ENCODE results near the gene KLF15.
"Not testable (repeated sequence)": the region's sequence is repeated elsewhere in the genome, so short reads cannot be mapped to it uniquely, and the experiment has no call there.

Gene KLF15

DNA sequence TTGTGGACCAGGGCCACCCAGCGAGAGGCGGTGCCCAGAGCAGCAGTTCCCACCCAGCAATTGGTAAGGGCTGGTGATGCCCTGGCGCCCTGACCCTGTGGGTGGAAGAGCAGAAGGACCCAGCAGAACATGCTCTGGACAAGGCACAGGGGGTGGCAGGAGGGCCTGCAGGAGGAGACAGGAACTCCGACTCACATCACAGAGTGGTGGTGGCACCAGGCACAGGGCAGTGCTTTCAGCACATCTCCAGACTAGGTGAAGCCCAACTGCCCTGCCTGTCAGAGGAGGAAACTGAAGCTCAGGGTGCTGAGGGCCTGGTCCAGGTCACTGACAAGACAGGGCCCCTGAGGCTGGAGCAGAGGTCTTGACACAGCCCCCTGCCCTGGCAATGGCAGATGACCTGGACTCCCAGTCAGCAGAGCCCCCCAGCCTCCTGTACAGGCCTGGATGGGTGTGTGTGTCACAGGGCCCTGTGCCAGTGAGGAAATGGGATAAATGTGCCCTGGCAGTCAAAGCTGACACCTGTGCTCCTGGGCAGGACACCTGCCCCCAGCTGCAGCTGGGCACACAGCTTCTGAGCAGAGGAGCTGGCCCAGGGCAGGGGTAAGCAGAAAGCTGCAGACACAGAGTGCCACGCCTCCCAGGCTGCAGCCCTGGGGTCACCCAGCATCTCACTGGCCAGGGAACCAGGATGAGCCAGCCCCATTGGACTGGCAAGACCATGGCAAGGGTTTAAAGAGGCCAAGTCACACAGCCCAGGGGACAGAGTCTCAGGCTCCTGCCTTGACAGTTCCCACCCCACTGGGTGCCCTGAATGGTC, 11.4 kb downstream of the KLF15 start:
- no peak for DNase-seq

DNA sequence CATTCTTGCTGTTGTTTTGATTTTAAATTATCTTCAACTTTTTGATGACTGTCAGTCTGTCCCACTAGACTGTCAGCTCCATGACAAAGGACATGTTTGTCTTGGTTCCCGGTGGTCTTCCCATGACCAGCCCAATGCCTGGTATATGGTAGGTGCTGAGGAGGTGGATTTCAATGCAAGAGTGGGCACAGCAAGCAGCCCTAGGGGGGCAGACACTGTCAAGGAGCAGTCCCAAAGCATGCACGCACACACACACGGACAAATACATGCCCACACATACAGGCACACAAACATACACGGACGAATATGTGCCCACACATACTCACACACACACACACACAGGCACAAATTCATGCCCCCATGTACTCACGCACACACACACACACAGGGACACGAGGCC, 12.0 kb downstream of the KLF15 start:
- DNase-seq = no peak

DNA sequence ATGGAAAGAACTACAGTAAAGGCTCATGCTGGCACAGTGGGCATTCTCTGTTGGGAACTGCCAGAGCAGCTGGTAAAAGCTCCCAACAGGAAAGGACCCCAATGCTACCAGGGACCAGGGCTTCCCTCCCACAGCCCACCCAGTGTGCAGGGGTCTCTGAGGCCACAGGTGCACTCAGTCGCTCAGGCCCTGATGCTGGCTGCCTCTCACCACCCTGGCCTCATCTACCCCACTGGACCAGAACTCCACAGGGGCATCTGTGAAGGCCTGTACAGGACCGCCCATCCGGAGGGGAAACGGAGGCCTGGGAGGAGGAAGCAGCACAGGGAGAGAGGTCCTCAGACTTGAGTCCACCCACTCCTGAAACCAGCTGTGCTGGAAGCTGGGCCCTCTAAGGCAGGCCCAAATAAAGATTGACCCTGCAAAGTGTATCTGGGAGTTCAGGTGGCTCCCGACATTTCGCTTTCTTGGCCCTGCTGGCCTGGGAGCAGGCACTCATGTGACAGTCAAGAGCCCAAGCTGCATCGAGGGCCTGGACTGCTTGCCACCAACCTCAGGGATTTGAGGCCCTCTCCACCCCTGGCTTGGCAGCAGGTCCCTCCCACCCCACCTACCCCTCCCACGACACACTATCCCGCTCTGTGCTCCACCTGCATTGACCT, 12.7 kb downstream of the KLF15 start:
- DNase-seq = no peak

DNA sequence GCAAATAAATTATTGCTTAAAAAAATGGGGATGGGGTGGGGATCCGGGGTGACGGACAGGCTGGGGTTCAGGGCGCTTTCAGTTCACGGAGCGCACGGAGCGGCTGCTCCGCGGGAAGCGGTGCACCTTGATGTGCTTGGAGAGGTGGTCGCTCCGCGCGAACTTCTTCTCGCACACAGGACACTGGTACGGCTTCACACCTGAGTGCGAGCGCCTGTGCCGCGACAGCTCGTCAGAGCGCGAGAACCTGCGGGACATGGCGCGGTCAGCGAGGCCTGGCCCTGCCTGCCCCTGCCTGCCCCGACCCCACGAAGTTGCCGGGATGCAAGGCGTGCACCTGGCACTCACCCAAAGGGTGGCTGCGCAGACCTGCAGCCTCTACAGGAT, 13.6 kb downstream of the KLF15 start:
- DNase-seq = no peak

DNA sequence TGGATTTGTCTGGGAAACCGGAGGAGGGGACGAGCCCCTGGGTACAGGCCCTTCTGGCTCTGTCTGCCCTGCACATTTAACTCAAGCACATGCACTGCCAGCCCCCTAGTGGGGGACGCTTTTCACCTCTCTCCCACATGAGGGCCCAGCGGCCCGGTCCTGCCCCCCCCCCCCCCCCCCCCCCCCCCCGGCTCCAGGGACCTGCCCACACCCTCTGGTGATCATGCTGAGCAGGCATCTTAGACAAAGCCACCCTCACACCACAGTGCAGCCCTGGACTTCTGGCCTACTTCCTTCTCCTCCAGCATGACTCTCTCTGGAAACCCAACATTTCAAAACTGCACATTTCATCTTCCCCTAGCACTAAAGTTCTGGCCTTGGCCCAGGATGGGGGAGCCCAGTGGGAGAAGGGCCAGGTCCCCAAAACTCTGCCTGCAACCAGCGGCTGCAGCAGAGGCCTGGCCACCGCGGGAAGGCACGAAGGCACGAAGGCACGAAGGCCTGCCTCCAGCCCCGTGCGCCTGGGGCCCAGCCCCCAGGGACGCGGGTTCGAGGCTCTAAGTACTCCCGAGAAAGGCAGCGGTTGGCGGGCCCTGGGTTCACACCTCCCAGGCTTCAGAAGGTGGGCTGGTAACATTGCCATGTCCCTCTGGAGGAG, 14.1 kb downstream of the KLF15 start:
- no peak for DNase-seq

DNA sequence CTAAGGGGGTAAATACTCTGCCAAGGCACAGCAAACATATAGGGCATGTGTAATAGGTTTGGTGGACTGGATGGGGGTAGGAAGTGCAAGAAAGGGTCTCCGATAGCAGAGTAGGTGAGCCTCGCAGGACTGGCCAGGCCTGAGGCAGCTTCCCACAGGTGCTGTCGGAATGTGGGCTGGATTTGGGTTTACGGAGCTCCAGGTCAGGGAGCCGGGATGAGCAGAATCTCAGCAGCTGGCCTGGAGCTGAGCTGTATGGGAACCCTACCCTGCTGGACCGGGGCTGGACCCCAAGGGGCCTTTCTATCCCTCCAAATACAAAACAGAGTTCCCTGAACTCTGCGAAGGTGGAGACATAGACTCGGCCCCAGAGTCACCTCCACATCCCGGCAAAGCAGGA, 15.0 kb downstream of the KLF15 start:
- no peak for DNase-seq

DNA sequence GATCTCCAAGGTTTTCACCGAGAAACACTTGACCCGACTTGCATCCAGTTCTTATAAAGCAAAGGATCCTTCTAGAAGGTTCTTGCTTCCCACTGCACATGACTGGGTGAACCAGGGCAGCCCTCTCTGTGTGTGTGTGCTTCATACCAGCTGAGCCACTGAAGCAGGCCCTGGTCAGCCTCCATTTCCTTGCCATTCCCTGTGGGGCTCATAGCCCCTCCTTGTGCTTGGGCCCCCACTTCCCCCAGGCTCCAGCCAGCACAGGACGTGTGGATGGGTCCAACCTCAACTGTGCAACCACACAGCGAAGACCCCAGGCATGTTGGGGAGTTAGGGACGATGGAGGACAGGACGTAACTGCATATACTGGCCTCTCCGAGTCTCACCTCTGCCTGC, 15.5 kb downstream of the KLF15 start:
- no peak for DNase-seq

DNA sequence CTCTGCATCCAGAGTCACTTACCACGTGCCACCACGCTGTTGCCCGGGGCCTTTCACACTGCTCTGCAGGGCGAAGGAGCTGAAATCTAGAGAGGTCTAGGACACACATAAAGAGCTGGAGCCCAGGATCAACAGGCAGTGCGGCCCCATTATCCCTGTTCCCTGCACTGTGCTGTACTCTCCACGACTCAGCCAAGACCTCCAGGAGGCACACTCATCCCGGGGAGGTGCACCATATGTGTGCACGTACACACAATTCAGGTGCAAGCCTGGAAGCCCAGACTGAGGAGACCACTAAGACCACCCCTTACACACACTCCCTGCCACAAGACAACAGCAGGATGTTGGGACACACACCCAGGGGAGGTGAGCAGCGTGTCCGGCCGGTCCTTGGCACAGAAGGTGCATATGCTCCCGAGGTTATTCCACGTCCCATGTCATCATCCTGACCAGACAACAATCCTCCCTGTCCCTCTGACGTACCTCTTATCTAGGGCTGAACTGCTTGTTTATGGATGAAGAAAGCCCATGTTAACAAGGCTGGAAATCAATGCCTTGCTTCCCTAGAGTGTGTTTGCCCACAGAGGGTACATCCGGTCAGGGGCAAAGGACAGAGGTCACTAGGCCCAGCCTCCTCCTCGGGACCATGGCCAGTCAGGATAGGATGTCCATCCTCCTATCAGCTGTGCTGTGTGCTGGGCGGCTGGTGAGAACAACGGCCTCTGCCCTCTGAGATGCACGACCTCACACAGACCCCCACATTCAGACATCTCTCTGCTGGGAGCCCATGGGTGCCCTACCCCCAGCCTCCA, 16.1 kb downstream of the KLF15 start:
- no peak for DNase-seq

DNA sequence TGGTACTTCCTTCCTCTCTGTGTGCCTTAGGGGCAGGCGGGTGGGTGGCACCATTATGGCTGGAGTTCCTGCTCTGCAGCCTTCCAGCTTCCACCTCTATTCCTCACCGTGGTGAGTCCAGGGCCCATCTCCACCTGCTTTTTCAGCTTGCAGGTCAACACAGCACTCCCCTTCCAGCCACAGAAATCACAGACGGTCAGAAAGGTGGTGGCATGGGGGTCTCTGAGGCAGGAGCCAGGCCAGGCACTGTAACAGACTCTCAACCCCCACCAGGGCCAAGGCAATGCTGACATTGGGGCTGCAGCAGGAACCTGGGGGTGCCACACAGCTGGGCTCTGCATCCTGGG, 16.6 kb downstream of the KLF15 start:
- no peak for DNase-seq

DNA sequence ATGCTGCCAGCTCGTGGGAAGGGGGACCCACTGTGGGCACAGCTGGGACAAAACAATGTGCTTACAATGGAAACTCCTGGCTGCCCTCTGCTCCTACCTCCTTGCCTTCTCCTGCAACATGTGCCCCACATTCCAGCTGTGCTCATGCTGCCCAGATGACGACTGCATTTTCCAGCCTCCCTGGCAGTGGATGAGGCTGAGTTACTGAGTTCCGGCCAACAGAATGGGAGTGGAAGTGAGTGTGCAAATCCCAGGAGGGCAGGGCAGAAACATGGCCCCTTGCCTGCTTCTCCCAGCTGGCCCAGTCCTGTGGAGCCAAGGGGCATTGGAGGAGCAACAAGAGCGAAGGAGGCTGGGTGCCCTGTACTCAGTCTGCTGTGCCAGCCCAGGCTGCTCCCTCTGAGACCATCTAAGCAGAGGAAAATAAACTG, 17.1 kb downstream of the KLF15 start:
- no peak for DNase-seq

DNA sequence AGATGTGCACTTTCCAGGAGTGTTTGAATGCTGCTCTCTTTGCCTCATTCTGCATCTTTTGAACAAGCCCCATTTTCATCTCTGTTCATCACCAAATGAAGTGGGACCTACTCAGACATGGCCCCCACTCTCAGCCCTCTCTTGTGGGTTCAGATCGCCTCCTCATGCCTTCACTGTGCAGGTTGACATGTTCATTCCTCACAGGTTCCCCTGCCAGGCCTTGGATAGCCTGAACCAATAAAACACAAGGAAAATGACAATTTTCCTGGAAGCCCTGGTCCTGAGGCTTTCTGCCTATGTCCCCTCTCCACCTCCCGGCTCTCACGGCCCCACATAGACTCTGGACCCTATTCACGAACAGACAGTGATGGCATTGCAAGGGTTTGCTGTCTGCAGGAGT, 17.7 kb downstream of the KLF15 start:
- DNase-seq = no peak

DNA sequence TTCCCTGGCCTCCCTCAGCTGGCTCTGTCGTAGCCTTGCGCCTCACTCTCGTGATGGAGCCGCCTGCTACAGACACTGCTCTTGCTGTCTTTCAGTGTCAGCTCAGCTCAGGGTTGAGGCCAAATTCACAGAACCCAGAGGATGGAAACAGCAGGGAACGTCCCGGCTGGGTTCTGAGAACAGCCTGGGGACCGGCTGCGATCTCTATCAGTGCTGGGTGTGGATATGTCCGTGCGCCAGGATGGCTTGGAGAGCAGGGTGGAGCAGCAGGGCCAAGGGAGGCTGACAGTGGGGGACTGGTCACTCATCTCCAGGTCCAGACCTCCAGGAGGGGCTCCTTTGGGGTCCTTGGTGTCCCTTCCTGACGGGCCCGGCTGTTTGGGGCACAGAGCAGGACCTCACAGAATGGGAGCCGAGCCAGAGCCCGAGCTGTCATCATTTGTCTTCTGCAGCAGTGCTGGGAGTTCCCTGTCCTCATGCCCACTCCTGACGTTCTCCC, 18.4 kb downstream of the KLF15 start:
- no peak for DNase-seq

DNA sequence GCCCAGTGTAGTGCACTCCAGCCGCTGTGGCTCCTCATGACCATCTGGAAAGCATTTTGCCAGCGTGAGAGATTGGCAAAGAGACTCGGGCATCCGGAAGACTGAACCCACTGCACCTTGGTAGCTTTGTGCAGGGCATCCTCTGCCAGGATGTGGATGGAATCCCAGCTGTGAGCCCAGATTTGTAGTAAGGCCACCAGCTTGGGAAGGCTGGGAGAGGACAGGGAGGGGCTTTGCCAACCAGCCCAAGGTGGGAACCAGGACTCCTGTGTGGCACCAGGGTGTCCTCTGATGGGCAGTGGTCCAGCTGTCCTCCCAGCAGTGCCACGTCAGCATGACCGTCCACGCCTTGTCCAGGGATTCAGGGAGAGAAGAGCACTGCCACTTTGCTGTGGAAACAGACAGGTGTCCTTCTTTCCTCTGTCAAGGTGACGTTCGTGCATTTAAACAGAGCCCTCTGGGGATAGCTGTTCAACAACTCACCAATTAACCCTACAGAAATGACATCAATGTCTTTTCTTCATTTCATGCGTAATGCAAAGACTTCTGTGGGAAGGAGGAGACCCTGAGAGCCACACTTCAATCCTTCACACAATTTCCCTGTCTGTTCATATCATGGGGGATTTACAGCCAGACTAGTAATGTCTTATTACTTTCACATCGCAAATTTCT, 19.1 kb downstream of the KLF15 start:
- DNase-seq = no peak

DNA sequence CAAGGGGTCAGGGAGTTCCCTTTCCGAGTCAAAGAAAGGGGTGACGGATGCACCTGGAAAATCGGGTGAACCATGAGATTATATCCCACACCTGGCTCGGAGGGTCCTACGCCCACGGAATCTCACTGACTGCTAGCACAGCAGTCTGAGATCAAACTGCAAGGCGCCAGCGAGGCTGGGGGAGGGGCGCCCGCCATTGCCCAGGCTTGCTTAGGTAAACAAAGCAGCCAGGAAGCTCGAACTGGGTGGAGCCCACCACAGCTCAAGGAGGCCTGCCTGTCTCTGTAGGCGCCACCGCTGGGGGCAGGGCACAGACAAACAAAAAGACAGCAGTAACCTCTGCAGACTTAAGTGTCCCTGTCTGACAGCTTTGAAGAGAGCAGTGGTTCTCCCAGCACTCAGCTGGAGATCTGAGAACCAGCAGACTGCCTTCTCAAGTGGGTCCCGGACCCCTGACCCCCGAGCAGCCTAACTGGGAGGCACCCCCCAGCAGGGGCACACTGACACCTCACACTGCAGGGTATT, 25.3 kb downstream of the KLF15 start:
- DNase-seq = not testable (repeated sequence)

DNA sequence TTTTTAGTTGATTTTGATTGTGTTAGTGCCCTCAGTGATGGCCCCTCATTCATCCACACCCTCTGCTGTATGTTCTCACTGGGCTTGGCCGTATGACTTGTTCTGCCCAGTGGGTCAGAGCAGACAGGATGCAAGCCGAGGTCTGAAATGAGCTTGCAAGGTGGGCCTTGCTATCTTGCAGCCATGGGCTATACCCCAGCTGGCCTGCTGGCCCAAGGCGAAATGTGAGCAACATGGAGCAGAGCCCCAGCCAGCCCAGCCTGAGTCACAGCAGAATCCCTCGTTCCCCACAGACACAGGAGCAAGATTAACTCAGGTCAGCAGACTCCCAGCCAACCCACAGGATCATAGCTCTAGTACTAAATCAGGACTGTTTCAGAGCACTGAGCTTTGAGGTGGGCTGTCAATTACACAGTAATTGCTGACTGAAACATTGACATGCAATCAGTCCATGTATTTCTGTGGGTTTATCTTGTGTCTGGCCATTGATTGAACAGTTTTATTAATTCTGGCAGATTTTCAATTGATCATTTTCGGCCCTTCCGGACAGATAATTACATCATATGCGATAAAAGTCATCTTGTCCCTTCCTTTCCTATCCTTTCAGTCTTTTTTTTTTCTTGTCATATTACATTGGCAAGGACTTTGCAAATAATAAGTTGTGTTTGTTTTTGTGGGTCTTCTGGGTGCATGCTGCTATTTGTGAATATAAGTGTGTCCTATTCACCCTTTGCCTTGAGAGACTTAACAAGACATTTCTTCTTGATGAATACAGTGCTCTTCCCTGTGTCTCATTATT, 27.1 kb downstream of the KLF15 start:
- no peak for DNase-seq

DNA sequence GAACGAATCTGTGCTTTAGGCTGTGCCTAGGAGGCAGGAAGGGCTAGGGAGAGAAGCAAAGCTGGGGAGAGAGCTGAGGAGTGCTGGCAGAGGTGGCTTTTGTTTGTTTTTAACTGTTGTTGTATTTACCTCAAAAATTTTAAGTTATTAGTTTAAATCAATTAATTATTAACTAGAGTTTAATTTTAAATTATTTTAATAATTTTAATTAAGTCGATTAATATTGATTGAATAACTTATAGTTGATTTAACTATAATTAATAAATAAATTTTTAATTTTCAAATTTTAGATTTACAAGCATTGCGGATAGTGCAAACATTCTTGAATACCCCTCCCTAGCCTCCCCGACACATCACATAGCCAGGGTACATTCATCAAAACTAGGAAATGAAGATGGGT, 30.6 kb downstream of the KLF15 start:
- DNase-seq = no peak

DNA sequence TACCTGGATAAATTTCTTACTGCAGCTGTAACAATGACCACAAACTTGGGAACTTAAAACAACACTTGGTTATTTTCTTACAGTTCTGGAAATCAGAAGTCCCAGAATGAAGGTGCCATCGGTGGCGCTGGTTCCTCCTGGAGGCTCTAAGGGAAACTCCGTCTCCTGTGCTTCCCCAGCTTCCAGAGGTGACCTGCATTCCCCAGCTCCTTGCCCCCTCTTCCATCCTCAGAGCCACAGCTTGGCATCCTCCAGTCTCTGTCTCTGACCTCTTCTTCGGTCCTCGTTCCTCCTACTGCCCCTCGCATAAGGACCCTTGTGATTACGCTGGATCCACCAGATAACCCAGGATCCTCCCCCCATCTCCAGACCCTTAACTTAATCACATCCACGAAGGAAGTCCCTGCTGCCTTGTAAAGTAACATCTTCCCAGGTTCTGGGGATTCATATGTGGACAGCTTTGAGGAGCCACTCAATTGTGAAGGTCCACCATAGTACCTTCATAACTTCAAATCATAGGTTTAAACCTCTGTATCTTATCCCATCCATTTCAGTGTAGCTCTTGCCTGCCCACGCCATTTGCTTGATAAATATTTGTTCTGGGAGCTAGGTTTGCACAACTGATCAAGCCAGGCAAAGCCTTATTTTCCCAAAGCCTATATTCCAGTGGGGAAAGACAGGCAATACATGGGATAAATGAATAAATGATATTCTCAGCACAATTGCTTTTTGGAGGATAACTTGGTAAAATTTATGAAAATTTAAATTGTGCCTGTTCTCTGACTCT, 34.8 kb downstream of the KLF15 start:
- DNase-seq = no peak

DNA sequence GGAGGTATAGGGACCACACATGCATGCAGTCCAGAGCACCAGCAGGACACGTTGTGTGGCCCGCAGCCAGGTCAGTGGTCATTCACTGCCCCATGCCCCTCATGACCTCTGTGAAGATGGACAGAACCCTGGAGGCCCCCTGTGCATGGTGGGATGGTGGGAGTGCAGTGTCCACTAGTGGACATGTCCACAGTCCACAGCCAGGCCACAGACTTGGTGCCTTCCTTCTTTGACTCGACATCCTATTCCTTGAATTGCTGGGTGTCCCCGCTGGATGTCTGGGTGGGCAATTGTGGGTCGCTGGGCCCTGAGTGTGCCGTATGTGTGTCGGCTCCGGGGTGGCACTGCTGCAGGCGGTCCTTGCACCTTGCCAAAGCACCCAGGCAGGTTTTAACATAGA, 35.7 kb downstream of the KLF15 start:
- no peak for DNase-seq

DNA sequence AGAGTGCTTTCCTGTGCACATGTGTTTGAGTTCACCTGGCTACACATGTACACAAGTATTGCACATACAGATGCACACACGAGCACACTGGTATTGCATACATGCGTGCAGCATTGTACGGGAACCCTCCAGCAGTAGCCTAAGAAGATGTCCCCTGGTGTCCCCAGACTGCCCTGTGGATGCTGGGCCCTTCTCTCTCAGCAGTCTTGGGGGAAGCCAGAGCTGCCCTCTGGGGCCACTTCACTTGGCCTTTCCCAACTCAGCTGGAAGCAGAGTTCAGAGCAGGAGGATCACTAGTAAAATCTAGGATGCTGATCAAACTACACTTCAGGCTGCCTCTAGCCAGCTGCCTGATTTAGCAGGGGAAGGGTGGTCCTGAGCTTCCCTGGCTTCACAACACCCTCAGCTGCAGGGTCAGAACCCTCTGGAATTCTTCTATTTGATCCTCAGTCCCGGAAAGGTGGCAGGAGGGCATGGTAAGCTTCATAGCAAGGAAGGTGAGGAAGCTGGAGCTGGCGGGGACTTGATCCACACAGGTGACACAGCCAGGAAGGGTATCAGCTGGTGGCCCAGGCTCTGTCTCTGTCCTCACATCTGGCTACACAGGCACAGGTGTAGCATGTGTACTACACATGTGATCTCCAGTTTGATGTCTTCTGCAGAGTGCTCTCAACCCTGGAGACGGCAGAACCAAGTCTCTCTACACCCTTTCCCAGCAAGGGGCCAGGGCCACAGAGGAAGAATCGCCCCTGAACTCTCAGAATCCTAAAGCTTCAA, 36.5 kb downstream of the KLF15 start:
- no peak for DNase-seq

Data from CD4-positive, alpha-beta T cell treated with Interferon alpha-2 for 1 hour (primary cell).